ENCODE measurements around the gene SMTNL1. TPM values are rescaled to one million over a fixed set of nuclear protein-coding genes. Genes with fewer than 3 reads are reported as not detected.

The SMTNL1 gene
- total RNA-seq, 2 experiments from 2014 or later = not detected

DNA sequence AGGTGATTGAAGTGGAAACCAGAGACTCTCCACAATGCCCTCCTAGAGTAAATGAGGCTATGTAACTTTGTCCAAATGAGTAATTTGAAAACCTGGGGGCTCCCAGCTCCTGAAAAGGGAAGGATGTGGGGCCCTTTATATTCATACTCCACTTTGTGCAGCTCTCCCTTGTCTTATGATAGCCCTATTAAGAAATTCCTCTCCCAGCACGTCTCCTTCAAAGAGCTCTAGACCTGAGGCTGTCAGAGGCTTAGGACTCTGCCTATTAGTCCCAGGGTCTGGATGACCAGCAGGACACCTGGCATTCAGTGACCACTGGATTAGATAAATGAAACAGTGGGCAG is 24.0 kb upstream of the SMTNL1 start:
- Mint-ChIP-seq H3K27me3 (ENCODE audit: low read depth) (no peaks in the 10 kb centered on the region), H3K4me1 (ENCODE audit: low read depth) (peaks cover 32% of the 10 kb centered on the region), H3K36me3 (ENCODE audit: low read depth) (peaks cover 5% of the 10 kb centered on the region), H3K9me3 (no peaks in the 10 kb centered on the region), H3K27ac (no peak overlapping the region), H3K4me3 (peak overlapping the region; percentile 98)
- no peak for DNase-seq
- CTCF ChIA-PET = interaction anchor here (0.9 to 7.4 kb wide), 9 partner anchors 9 to 166 kb away, joined by 3 to 144 read pairs (median 3); partner anchors contain the start of genes TIMM10 and UBE2L6
- intact Hi-C loops (cut with micrococcal nuclease) = no loop called here

DNA sequence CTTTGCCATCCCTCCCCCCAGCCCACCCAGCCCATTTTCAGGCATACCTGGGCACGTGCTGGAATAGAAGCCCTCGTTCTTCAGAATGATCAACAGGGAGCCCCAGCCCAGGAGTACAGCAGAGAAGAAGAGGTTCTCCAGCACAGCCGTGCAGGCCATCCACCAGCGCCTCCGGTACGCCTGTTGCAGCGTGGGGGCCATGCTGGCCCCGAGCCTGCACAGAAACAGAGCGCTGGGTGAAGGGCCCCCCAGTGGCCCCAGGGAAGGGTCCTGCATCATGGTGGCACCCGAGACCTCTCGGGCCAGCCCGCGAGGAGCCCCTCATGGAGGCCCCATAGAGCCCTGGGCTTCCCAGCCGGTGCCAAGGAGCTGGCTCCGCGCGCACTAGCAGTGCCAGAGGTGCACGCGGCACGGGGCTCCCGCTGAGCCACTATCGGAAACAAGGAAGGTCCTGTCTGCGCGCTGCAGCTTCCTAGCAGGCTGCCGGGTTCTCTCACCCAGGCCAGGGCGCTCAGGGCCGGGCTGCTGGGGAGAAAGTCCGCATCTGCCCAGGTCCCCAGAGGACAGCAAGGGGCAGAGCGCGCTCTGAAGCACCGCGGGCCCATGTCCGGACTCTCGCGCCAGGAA is 23.4 kb upstream of the SMTNL1 start:
- H3K4me1 Mint-ChIP-seq (ENCODE audit: low read depth) = peaks cover 32% of the 10 kb centered on the region
- peak overlapping the region; percentile 30 for H3K27ac Mint-ChIP-seq

GRCh38 chr11:57514538-57515331 is 22.7 kb upstream of the SMTNL1 start:
- no peaks in the 10 kb centered on the region for H3K27me3 Mint-ChIP-seq (ENCODE audit: low read depth)
- peak overlapping the region; percentile 98 for H3K4me3 Mint-ChIP-seq
- peaks cover 32% of the 10 kb centered on the region for H3K4me1 Mint-ChIP-seq (ENCODE audit: low read depth)
- intact Hi-C loops (cut with micrococcal nuclease) = loop anchor here (1.0 kb wide), 3 partner anchors 16 to 56 kb away; partner anchors contain the start of gene TIMM10
- H3K9me3 Mint-ChIP-seq = no peaks in the 10 kb centered on the region
- DNase-seq = peak; percentile 68
- CTCF ChIA-PET = interaction anchor here (1.4 to 7.4 kb wide), 5 partner anchors 13 to 169 kb away, joined by 3 to 144 read pairs (median 19); partner anchors contain the start of gene TIMM10
- peak overlapping the region; percentile 91 for H3K27ac Mint-ChIP-seq
- H3K36me3 Mint-ChIP-seq (ENCODE audit: low read depth) = peaks cover 5% of the 10 kb centered on the region

More for the DNA sequence above, 23.4 kb upstream of the SMTNL1 start:
- intact Hi-C loops (cut with micrococcal nuclease) = loop anchor here (1.0 kb wide), 2 partner anchors 16 to 56 kb away; partner anchors contain the start of gene TIMM10
- CTCF ChIA-PET = interaction anchor here (0.9 to 7.4 kb wide), 9 partner anchors 8 to 166 kb away, joined by 3 to 144 read pairs (median 6); partner anchors contain the start of genes TIMM10 and UBE2L6
- peak overlapping the region; percentile 98 for H3K4me3 Mint-ChIP-seq
- no peaks in the 10 kb centered on the region for H3K27me3 Mint-ChIP-seq (ENCODE audit: low read depth)
- H3K36me3 Mint-ChIP-seq (ENCODE audit: low read depth) = peaks cover 5% of the 10 kb centered on the region
- peak; percentile 59 for DNase-seq
- no peaks in the 10 kb centered on the region for H3K9me3 Mint-ChIP-seq

DNA sequence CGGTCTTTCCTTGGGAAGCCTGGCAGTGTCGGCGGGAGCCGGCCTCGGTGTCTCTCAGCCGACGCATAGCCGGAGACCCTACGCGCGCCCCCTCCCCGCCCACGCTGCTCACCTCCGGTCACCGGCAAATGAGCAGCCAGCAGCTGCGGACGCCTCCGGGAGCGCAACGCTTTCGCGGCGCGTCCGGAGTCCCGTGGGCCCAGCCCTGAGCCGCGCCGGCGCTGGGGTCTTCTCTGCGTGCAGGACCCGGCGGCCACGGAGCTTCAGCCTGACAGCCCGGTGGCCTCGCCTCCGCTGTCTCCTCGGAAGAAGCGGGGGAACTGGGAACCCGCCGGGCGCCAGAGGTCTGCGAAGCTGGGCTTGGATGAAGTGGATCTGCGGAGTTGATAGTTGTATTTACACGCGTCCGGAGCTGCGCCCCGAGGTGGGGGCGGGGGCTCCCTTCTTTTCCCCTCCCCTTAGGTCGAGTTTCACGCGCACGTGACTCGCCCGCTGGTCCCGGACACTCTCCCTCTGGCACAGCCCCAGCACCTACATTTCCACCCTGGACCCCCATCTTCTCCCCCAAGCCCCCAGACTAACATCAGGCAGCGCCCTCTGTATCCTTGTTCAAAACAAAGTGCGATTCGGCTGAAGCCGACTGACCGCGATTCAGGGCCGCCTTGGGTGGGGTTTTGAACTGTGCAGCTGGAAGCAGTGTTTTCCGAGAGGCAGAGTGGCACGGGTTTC is 21.9 kb upstream of the SMTNL1 start, which contains the start of gene SLC43A1:
SLC43A1 (minus strand) TSS at position 371 of the 729 bp plus-strand sequence. CDS start 1,591 bp downstream, outside the sequence.
- intact Hi-C loops (cut with micrococcal nuclease) = loop anchor here (1.0 kb wide), 1 partner anchor 22 kb away; no protein-coding TSS in a partner anchor
- Mint-ChIP-seq H3K27me3 (ENCODE audit: low read depth) (no peaks in the 10 kb centered on the region), H3K27ac (peak within 1 kb of the TSS; percentile 91), H3K4me3 (peak within 1 kb of the TSS; percentile 98), H3K36me3 (ENCODE audit: low read depth) (peaks cover 3% of the 10 kb centered on the region), H3K9me3 (no peaks in the 10 kb centered on the region), H3K4me1 (ENCODE audit: low read depth) (peaks cover 30% of the 10 kb centered on the region)
- peak; percentile 46 for DNase-seq
- CTCF ChIA-PET = interaction anchor here (1.4 to 7.4 kb wide), 7 partner anchors 8 to 170 kb away, joined by 3 to 144 read pairs (median 8); partner anchors contain the start of genes TIMM10 and UBE2L6

DNA sequence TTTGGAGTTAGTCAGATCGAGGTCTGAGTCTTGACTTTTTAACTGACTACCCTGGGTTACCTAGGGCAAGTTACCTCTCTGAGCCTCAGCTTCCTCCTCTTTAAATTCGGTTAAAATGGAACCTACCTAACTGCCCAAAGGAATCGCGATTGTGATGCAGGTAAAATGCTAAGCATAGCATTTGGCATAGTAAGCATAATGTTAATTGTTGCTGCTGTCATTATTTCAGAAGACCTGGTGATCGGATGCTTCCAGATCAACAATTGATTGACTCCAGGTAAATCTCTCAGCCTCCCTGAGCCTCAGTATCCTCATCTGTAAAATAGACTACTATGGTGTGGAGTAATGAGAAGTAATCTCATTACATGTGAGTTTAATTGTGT is 21.3 kb upstream of the SMTNL1 start:
- Mint-ChIP-seq H3K36me3 (ENCODE audit: low read depth) (peaks cover 3% of the 10 kb centered on the region), H3K27ac (peak overlapping the region; percentile 71), H3K9me3 (no peaks in the 10 kb centered on the region), H3K27me3 (ENCODE audit: low read depth) (no peaks in the 10 kb centered on the region), H3K4me1 (ENCODE audit: low read depth) (peaks cover 30% of the 10 kb centered on the region), H3K4me3 (peak overlapping the region; percentile 98)
- intact Hi-C loops (cut with micrococcal nuclease) = no loop called here
- no peak for DNase-seq
- CTCF ChIA-PET = interaction anchor here (0.5 to 7.4 kb wide), 9 partner anchors 9 to 192 kb away, joined by 3 to 144 read pairs (median 5); partner anchors contain the start of genes TIMM10 and UBE2L6

GRCh38 chr11:57521116-57521515 is 16.3 kb upstream of the SMTNL1 start:
- intact Hi-C loops (cut with micrococcal nuclease) = no loop called here
- Mint-ChIP-seq H3K27me3 (ENCODE audit: low read depth) (no peaks in the 10 kb centered on the region), H3K4me3 (no peak overlapping the region), H3K9me3 (no peaks in the 10 kb centered on the region), H3K36me3 (ENCODE audit: low read depth) (peaks cover 3% of the 10 kb centered on the region), H3K4me1 (ENCODE audit: low read depth) (peaks cover 1% of the 10 kb centered on the region), H3K27ac (no peak overlapping the region)
- CTCF ChIA-PET = interaction anchor here (0.6 to 2.0 kb wide), 6 partner anchors 28 to 169 kb away, joined by 3 to 19 read pairs (median 3); no protein-coding TSS in a partner anchor
- DNase-seq = no peak

GRCh38 chr11:57523419-57523818 is 14.0 kb upstream of the SMTNL1 start:
- Mint-ChIP-seq H3K27ac (no peak overlapping the region), H3K4me3 (no peak overlapping the region), H3K36me3 (ENCODE audit: low read depth) (peaks cover 12% of the 10 kb centered on the region), H3K4me1 (ENCODE audit: low read depth) (peaks cover 14% of the 10 kb centered on the region), H3K9me3 (no peaks in the 10 kb centered on the region), H3K27me3 (ENCODE audit: low read depth) (no peaks in the 10 kb centered on the region)
- no peak for DNase-seq
- intact Hi-C loops (cut with micrococcal nuclease) = no loop called here
- CTCF ChIA-PET = interaction anchor here (1.1 to 7.8 kb wide), 4 partner anchors 7 to 177 kb away, joined by 4 to 270 read pairs (median 86); partner anchors contain the start of gene SLC43A1

DNA sequence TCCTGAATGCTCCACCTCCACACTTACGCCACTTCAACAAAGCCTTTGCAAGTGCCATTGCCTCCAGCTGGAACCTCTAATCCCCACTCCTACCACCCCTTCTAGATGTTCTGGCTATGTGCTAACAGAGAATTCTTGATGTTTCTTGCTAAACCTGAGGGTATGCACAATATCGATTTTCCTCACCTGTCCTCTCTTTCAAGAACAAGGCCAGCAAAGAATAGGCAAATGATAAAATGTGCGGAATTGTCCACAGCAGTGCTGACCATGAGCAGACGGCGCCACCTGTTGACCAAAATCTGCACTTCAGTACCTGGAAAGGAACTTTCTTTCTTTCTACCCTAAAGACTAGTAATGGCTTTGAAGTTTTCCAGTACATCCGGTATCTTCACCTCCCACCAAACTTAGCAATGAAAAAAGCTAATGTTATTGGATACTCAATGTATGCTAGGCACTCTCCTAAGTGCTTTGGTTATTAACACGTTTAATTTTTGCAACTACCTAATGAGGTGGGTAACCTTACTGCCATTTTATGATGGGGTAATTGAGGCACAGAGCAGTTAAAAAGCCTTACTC is 10.3 kb upstream of the SMTNL1 start:
- peak; percentile 92 for DNase-seq
- CTCF ChIA-PET = interaction anchor here (0.6 to 8.9 kb wide), 38 partner anchors 10 to 189 kb away, joined by 3 to 270 read pairs (median 4); partner anchors contain the start of genes MED19, P2RX3, RTN4RL2 and SLC43A1
- Mint-ChIP-seq H3K27ac (peak overlapping the region; percentile 81), H3K9me3 (no peaks in the 10 kb centered on the region), H3K36me3 (ENCODE audit: low read depth) (peaks cover 18% of the 10 kb centered on the region), H3K4me3 (no peak overlapping the region), H3K4me1 (ENCODE audit: low read depth) (peaks cover 38% of the 10 kb centered on the region), H3K27me3 (ENCODE audit: low read depth) (no peaks in the 10 kb centered on the region)
- intact Hi-C loops (cut with micrococcal nuclease) = loop anchor here (1.0 to 5.0 kb wide), 4 partner anchors 34 to 182 kb away; no protein-coding TSS in a partner anchor

- H3K4me3 Mint-ChIP-seq = peak overlapping the region; percentile 13
- H3K27me3 Mint-ChIP-seq (ENCODE audit: low read depth) = no peaks in the 10 kb centered on the region
- no peak overlapping the region for H3K27ac Mint-ChIP-seq
- intact Hi-C loops (cut with micrococcal nuclease) = loop anchor here (5.0 kb wide), 1 partner anchor 52 kb away; no protein-coding TSS in a partner anchor
- peaks cover 38% of the 10 kb centered on the region for H3K4me1 Mint-ChIP-seq (ENCODE audit: low read depth)
- CTCF ChIA-PET = interaction anchor here (1.5 to 8.9 kb wide), 8 partner anchors 13 to 183 kb away, joined by 3 to 270 read pairs (median 12); partner anchors contain the start of genes RTN4RL2 and SLC43A1
- peaks cover 22% of the 10 kb centered on the region for H3K36me3 Mint-ChIP-seq (ENCODE audit: low read depth)
- DNase-seq = no peak
- H3K9me3 Mint-ChIP-seq = no peaks in the 10 kb centered on the region
These were observed 8.4 kb upstream of the SMTNL1 start for GRCh38 chr11:57529012-57529411.

DNA sequence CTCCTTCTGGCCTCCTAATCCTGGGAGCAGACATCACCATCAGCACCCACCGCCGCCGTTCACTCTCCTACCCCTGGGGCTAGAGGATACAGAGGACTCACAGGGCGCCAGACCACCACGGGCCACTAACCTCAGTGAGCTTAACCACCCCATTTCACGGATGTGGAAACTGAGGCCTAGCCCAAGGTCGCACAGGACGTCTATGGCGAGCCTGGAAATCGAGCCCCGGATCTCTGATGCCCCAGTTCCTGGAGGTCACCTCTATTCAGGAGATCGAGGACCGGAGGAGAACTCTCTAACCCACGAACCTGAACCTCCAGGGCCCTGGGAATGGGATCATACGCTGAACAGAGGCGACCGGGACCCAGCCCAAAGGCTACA is 7.2 kb upstream of the SMTNL1 start:
- Mint-ChIP-seq H3K36me3 (ENCODE audit: low read depth) (peaks cover 19% of the 10 kb centered on the region), H3K27me3 (ENCODE audit: low read depth) (no peaks in the 10 kb centered on the region), H3K9me3 (no peaks in the 10 kb centered on the region), H3K4me3 (peak overlapping the region; percentile 90), H3K27ac (peak overlapping the region; percentile 87), H3K4me1 (ENCODE audit: low read depth) (peaks cover 38% of the 10 kb centered on the region)
- intact Hi-C loops (cut with micrococcal nuclease) = loop anchor here (1.0 to 2.0 kb wide), 12 partner anchors 16 to 1048 kb away; partner anchors contain the start of genes CLP1, MED19, SELENOH and SSRP1
- no peak for DNase-seq
- CTCF ChIA-PET = interaction anchor here (0.8 to 8.9 kb wide), 7 partner anchors 14 to 184 kb away, joined by 3 to 270 read pairs (median 6); partner anchors contain the start of genes RTN4RL2 and SLC43A1
